HEK293 (cell line): ENCODE results near the gene VPS50.

Source experiments
- CTCF ChIA-PET: fragments of 350-600 bp; formaldehyde crosslinking; extraction: SDS; loops from one replicate; lab custom pipeline; 2021; ENCODE audit warnings: antibody characterized with exemption; lab: Yijun Ruan, JAX
- POLR2A ChIA-PET: fragments of 300-600 bp; formaldehyde crosslinking; extraction: SDS; loops from one replicate; lab custom pipeline; 2020; ENCODE audit warnings: antibody characterized with exemption, inconsistent platforms; lab: Yijun Ruan, JAX
- H3K27ac ChIP-seq: fragments of 200-500 bp; sonication (Bioruptor generic); 2 replicates; pipeline ENCODE4 v1.5.1; 2014; ENCODE audit warnings: low read depth, low read length, control low read depth, inconsistent platforms; ENCODE audit errors: extremely low read depth
- H3K36me3 ChIP-seq, 2 experiments: fragments of 200-500 bp in 1 of 2; sonication (Bioruptor generic) in 1 of 2; 1 replicate in 1 of 2; 2 replicates in 1 of 2; pipeline ENCODE4 v1.5.1; 2014 to 2017; ENCODE audit warnings: inconsistent platforms in 2 of 2, low read length in 2 of 2; ENCODE audit not compliant: control insufficient read depth in 2 of 2, insufficient read depth in 1 of 2
- H3K4me1 ChIP-seq: fragments of 200-500 bp; sonication (Bioruptor generic); 2 replicates; pipeline ENCODE4 v1.5.1; 2014; ENCODE audit warnings: mild to moderate bottlenecking, low read length, inconsistent platforms; ENCODE audit not compliant: control insufficient read depth, insufficient read depth
- H3K4me3 ChIP-seq: 2 replicates; pipeline ENCODE4 v1.5.1; 2011; ENCODE audit warnings: low read depth, mild to moderate bottlenecking, control low read depth, low read length, moderate library complexity
- H3K9me3 ChIP-seq: fragments of 200-500 bp; sonication (Bioruptor generic); 2 replicates; pipeline ENCODE4 v1.5.1; 2014; ENCODE audit warnings: low read depth, low read length, inconsistent platforms; ENCODE audit not compliant: control insufficient read depth, insufficient read depth
- KLF10 ChIP-seq: fragments of 450-650 bp; IDR thresholded peaks from 2 replicates; pipeline ENCODE4 v1.5.1; 2018; ENCODE audit warnings: missing biosample characterization, mild to moderate bottlenecking, missing genetic modification characterization
- OSR2 ChIP-seq: fragments of 450-650 bp; formaldehyde crosslinking; IDR thresholded peaks from 2 replicates; pipeline ENCODE4 v1.5.1; 2016; ENCODE audit warnings: missing biosample characterization, missing genetic modification characterization
- PRDM1 ChIP-seq: fragments of 450-650 bp; formaldehyde crosslinking; IDR thresholded peaks from 2 replicates; pipeline ENCODE4; 2016; ENCODE audit warnings: missing biosample characterization, missing genetic modification characterization
- SALL2 ChIP-seq: fragments of 450-650 bp; formaldehyde crosslinking; IDR thresholded peaks from 2 replicates; pipeline ENCODE4 v1.5.0; 2017; ENCODE audit warnings: missing biosample characterization, mild to moderate bottlenecking, missing genetic modification characterization, borderline replicate concordance
- SP2 ChIP-seq: fragments of 450-650 bp; formaldehyde crosslinking; IDR thresholded peaks from 2 replicates; pipeline ENCODE4 v1.5.1; 2016; ENCODE audit warnings: missing biosample characterization, missing genetic modification characterization
- ZBTB1 ChIP-seq: fragments of 450-650 bp; formaldehyde crosslinking; IDR thresholded peaks from 2 replicates; pipeline ENCODE4 v1.5.1; 2016; ENCODE audit warnings: missing biosample characterization, missing genetic modification characterization
- ZIC2 ChIP-seq: fragments of 450-650 bp; formaldehyde crosslinking; IDR thresholded peaks from 2 replicates; pipeline ENCODE4 v1.5.1; 2016; ENCODE audit warnings: missing biosample characterization, missing genetic modification characterization
- ZNF155 ChIP-seq: fragments of 450-650 bp; formaldehyde crosslinking; IDR thresholded peaks from 2 replicates; pipeline ENCODE4 v1.5.1; 2016; ENCODE audit warnings: missing biosample characterization, missing genetic modification characterization
- ZNF174 ChIP-seq: fragments of 450-650 bp; formaldehyde crosslinking; IDR thresholded peaks from 2 replicates; pipeline ENCODE4 v1.5.0; 2017; ENCODE audit warnings: missing biosample characterization, mild to moderate bottlenecking, missing genetic modification characterization
- ZNF211 ChIP-seq: fragments of 450-650 bp; formaldehyde crosslinking; IDR thresholded peaks from 2 replicates; pipeline ENCODE4 v1.5.1; 2016; ENCODE audit warnings: low read depth, missing biosample characterization, missing genetic modification characterization
- ZNF350 ChIP-seq: fragments of 450-650 bp; formaldehyde crosslinking; IDR thresholded peaks from 2 replicates; pipeline ENCODE4 v1.5.0; 2017; ENCODE audit warnings: missing biosample characterization, mild to moderate bottlenecking, missing genetic modification characterization
- ZNF48 ChIP-seq: fragments of 450-650 bp; formaldehyde crosslinking; IDR thresholded peaks from 2 replicates; pipeline ENCODE4 v1.5.1; 2016; ENCODE audit warnings: missing biosample characterization, missing genetic modification characterization
- ZNF555 ChIP-seq: fragments of 450-650 bp; formaldehyde crosslinking; conservative IDR thresholded peaks from 2 replicates; pipeline ENCODE4 v1.5.1; 2017; ENCODE audit warnings: missing biosample characterization, mild to moderate bottlenecking, missing genetic modification characterization, inconsistent platforms
- ZNF624 ChIP-seq: fragments of 450-650 bp; formaldehyde crosslinking; IDR thresholded peaks from 2 replicates; pipeline ENCODE4 v1.5.1; 2017; ENCODE audit warnings: missing biosample characterization, missing genetic modification characterization
- ZNF670 ChIP-seq: fragments of 450-650 bp; formaldehyde crosslinking; IDR thresholded peaks from 2 replicates; pipeline ENCODE4 v1.5.1; 2016; ENCODE audit warnings: missing biosample characterization, missing genetic modification characterization, low read depth
- ZNF701 ChIP-seq: fragments of 450-650 bp; formaldehyde crosslinking; IDR thresholded peaks from 2 replicates; pipeline ENCODE4 v1.5.1; 2016; ENCODE audit warnings: missing biosample characterization, missing genetic modification characterization
- TF ChIP-seq, protein P1 (sequence below): fragments of 450-650 bp; formaldehyde crosslinking; IDR thresholded peaks from 2 replicates; pipeline ENCODE4 v1.5.1; 2017; ENCODE audit warnings: missing biosample characterization, missing genetic modification characterization
- TF ChIP-seq, protein P2 (sequence below): fragments of 450-650 bp; formaldehyde crosslinking; IDR thresholded peaks from 2 replicates; pipeline ENCODE4 v1.5.1; 2016; ENCODE audit warnings: missing biosample characterization, missing genetic modification characterization

VPS50 gene

DNA sequence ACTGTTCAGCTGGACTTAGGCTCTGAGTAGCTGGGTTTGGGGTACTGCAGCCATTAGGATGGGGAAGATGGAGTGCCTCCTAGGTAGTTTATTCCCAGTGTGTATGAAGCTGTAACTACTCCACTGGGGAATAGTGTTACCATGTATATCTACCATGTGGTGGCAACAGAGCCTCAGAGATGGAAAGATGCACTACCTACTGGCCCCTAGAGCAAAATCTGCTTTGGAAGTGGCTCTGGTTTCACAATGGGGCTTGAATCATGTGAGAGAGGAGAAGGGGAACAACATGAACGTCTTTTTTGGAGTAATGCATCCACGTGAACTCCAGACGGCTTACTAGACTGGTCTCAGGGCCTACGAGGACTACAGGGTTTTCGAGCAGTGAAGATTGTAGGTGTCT, 175.1 kb downstream of the VPS50 start (continued):
- no peak for TF ChIP-seq PRDM1 (tag by site-specific recombination)
- TF ChIP-seq ZNF670 (tag by site-specific recombination), result no peak
- TF ChIP-seq ZNF155 (tag by site-specific recombination), result no peak
- TF ChIP-seq ZNF624 (tag by site-specific recombination), result no peak
- TF ChIP-seq ZNF350, result no peak
- TF ChIP-seq SP2 (tag by site-specific recombination), result no peak
- TF ChIP-seq, protein P1, sequence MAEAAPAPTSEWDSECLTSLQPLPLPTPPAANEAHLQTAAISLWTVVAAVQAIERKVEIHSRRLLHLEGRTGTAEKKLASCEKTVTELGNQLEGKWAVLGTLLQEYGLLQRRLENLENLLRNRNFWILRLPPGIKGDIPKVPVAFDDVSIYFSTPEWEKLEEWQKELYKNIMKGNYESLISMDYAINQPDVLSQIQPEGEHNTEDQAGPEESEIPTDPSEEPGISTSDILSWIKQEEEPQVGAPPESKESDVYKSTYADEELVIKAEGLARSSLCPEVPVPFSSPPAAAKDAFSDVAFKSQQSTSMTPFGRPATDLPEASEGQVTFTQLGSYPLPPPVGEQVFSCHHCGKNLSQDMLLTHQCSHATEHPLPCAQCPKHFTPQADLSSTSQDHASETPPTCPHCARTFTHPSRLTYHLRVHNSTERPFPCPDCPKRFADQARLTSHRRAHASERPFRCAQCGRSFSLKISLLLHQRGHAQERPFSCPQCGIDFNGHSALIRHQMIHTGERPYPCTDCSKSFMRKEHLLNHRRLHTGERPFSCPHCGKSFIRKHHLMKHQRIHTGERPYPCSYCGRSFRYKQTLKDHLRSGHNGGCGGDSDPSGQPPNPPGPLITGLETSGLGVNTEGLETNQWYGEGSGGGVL (tag by site-specific recombination), result no peak
- TF ChIP-seq KLF10, result no peak
- TF ChIP-seq SALL2 (tag by site-specific recombination), result no peak
- TF ChIP-seq, protein P2, sequence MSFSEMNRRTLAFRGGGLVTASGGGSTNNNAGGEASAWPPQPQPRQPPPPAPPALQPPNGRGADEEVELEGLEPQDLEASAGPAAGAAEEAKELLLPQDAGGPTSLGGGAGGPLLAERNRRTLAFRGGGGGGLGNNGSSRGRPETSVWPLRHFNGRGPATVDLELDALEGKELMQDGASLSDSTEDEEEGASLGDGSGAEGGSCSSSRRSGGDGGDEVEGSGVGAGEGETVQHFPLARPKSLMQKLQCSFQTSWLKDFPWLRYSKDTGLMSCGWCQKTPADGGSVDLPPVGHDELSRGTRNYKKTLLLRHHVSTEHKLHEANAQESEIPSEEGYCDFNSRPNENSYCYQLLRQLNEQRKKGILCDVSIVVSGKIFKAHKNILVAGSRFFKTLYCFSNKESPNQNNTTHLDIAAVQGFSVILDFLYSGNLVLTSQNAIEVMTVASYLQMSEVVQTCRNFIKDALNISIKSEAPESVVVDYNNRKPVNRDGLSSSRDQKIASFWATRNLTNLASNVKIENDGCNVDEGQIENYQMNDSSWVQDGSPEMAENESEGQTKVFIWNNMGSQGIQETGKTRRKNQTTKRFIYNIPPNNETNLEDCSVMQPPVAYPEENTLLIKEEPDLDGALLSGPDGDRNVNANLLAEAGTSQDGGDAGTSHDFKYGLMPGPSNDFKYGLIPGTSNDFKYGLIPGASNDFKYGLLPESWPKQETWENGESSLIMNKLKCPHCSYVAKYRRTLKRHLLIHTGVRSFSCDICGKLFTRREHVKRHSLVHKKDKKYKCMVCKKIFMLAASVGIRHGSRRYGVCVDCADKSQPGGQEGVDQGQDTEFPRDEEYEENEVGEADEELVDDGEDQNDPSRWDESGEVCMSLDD (tag by site-specific recombination), result no peak

DNA sequence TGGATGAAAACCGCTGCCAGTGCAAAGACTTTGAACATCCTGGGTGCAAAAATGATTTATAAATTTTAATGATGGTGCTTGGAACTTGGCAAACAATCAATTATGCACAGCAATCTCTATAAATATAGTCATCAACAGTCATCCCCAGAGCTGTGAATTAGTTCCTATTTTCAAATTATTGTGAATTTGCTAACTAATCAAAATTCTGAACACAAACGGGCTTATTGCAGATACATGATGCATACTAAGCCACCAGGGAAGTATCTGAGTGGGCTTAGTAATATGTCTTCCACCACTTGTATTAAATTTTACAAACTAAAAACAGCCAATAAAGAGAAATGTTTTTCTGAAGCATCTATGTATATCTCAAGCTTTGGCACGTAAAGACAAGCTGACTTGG, 177.2 kb downstream of the VPS50 start:
- CTCF ChIA-PET, result interaction anchor here (1.9 kb wide), 1 partner anchor 33 kb away, joined by 5 read pairs; no protein-coding TSS in a partner anchor
- TF ChIP-seq KLF10 (no peak), ZNF211 (no peak), ZBTB1 (tag by site-specific recombination) (no peak), OSR2 (tag by site-specific recombination) (no peak), ZNF555 (no peak), ZNF48 (tag by site-specific recombination) (no peak), ZNF174 (no peak), ZNF701 (tag by site-specific recombination) (no peak), ZIC2 (tag by site-specific recombination) (no peak)
- Histone ChIP-seq H3K27ac (no peak overlapping the region), H3K9me3 (no peaks in the 10 kb centered on the region), H3K4me1 (no peaks in the 10 kb centered on the region), H3K4me3 (no peak overlapping the region), H3K36me3 (no peaks in the 10 kb centered on the region)
- POLR2A ChIA-PET, result no interaction called here
